GM19193 (cell line): Measurements from ENCODE around the gene EPHB6.

ENCODE experiments used
- POLR2A ChIP-seq: IDR thresholded peaks from 4 replicates; pipeline ENCODE4 v1.6.1; 2011; ENCODE audit not compliant: insufficient read depth, insufficient read length; ENCODE audit errors: extremely low read depth

Gene EPHB6

GRCh38 chr7:142868188-142868985, 13.5 kb downstream of the EPHB6 start:
- TF ChIP-seq POLR2A = no peak

GRCh38 chr7:142868986-142869415, 14.1 kb downstream of the EPHB6 start:
- TF ChIP-seq POLR2A = no peak

GRCh38 chr7:142869434-142869833, 14.6 kb downstream of the EPHB6 start:
- no peak for TF ChIP-seq POLR2A

GRCh38 chr7:142870147-142870559, 15.3 kb downstream of the EPHB6 start:
- no peak for TF ChIP-seq POLR2A

- no peak for TF ChIP-seq POLR2A
These were observed 15.8 kb downstream of the EPHB6 start for GRCh38 chr7:142870566-142871259.

GRCh38 chr7:142871260-142872105, 16.6 kb downstream of the EPHB6 start:
- no peak for TF ChIP-seq POLR2A

- no peak for TF ChIP-seq POLR2A
These were observed 17.3 kb downstream of the EPHB6 start for GRCh38 chr7:142872106-142872675.

- TF ChIP-seq POLR2A = no peak
These were observed 18.5 kb downstream of the EPHB6 start for GRCh38 chr7:142873281-142873784.

- no peak for TF ChIP-seq POLR2A
These were observed 19.0 kb downstream of the EPHB6 start for GRCh38 chr7:142873871-142874270.

GRCh38 chr7:142874409-142874808, 19.5 kb downstream of the EPHB6 start:
- TF ChIP-seq POLR2A = no peak

GRCh38 chr7:142874837-142875236, 20.0 kb downstream of the EPHB6 start:
- TF ChIP-seq POLR2A = no peak

- no peak for TF ChIP-seq POLR2A
These were observed 20.6 kb downstream of the EPHB6 start for GRCh38 chr7:142875456-142875855.

- TF ChIP-seq POLR2A = no peak
These were observed 21.5 kb downstream of the EPHB6 start for GRCh38 chr7:142876236-142876960.
